ENCODE results near the gene MRC2. TPM values are rescaled to one million over a fixed set of nuclear protein-coding genes. Genes with fewer than 3 reads are reported as not detected.
A peak's percentile ranks its signal among the peaks of the same experiment; 100 is the strongest.

The MRC2 gene
- total and polyA plus RNA-seq, 9 of the 15 experiments (the other 6 are each of a cell fraction or from before 2014, with no cell fraction given): 0.28 to 11.5 (median 6.6) TPM

GRCh38 chr17:62637809-62638208 lies 10.3 kb downstream of the MRC2 start (continued):
- TF ChIP-seq ID3 (CRISPR knock-in tag; IDR thresholded peaks at IDR 0.05) (no peak), ID3 (tag; IDR thresholded peaks at IDR 0.05) (no peak)

- Histone ChIP-seq H3K9ac (ENCODE audit: insufficient read depth in 1 of 2, low read depth in 2 of 2, low read length in 2 of 2) (peak overlapping the region in 1 of 2 experiments; percentile 10; a peak in 1 of 4 replicates), H3K9me1 (ENCODE audit: control insufficient read depth, insufficient read depth, low read length) (no peaks in the 10 kb centered on the region), H3K27ac (ENCODE audit: extremely low read depth, low read depth, low read length) (no peak overlapping the region), H3K36me3 (ENCODE audit: control insufficient read depth, insufficient read depth, low read length) (no peaks in the 10 kb centered on the region), H4K20me1 (replicated peaks; ENCODE audit: control insufficient read depth, insufficient read depth, low read length) (no peaks in the 10 kb centered on the region), H3K79me2 (ENCODE audit: control insufficient read depth, insufficient read depth, low read length) (no peaks in the 10 kb centered on the region), H3K4me1 (replicated peaks in 1 of 2; ENCODE audit: control insufficient read depth in 2 of 2, insufficient read depth in 2 of 2, low read length in 2 of 2) (peaks cover 0 to 9% of the 10 kb centered on the region in 2 experiments; a peak in 3 of 5 replicates), H3K4me3 (no peak overlapping the region), H3K4me2 (ENCODE audit: insufficient read depth, low read length) (no peak overlapping the region; the same call in 1 of the 2 replicates), H2AFZ (ENCODE audit: low read depth, low read length) (peak overlapping the region; percentile 87), H3K9me3 (replicated peaks; ENCODE audit: control insufficient read depth, insufficient read depth, low read depth, low read length) (no peaks in the 10 kb centered on the region), H3K27me3 (ENCODE audit: control insufficient read depth in 2 of 2, insufficient read depth in 2 of 2, low read length in 2 of 2) (no peaks in the 10 kb centered on the region)
- ATAC-seq (peak; percentile 22; the same call in 1 of the 3 replicates), DNase-seq (ENCODE audit: extremely low read depth in 1 of 4, low spot score in 3 of 4) (no peak), FAIRE-seq (no peak)
- in situ Hi-C loops (cut with MboI) (no loop called here), intact Hi-C loops (cut with micrococcal nuclease) (no loop called here)
- 13% methylated on average over 10 of the region's 10 CpGs for WGBS (ENCODE audit: insufficient coverage, low coverage, missing lambda C conversion rate)
- CTCF ChIA-PET (ENCODE audit: low intra/inter-chr PET ratio): interaction anchor here (0.5 to 0.7 kb wide), 2 partner anchors 12 to 31 kb away, joined by 3 to 6 read pairs; no protein-coding TSS in a partner anchor
- POLR2A ChIA-PET: no interaction called here
- no TSS peak for BruUV-seq (replicated peaks)
- TF ChIP-seq CCAR2 (IDR thresholded peaks at IDR 0.05; ENCODE audit: low read depth, low read length) (no peak), KLF10 (CRISPR knock-in tag; IDR thresholded peaks at IDR 0.05) (no peak), TSHZ1 (CRISPR knock-in tag; IDR thresholded peaks at IDR 0.05) (no peak), AFF1 (IDR thresholded peaks at IDR 0.05; ENCODE audit: low read depth in 1 of 2, partially characterized antibody in 2 of 2) (no peak), CREB3 (tag; conservative IDR thresholded peaks at IDR 0.05; ENCODE audit: low read depth) (no peak), ZNF766 (CRISPR knock-in tag; conservative IDR thresholded peaks at IDR 0.05) (0 out of 2 replicates have a peak, but pooled peaks have one; percentile 20), HDAC3 (IDR thresholded peaks at IDR 0.05; ENCODE audit: borderline replicate concordance, partially characterized antibody) (no peak), MAFF (IDR thresholded peaks at IDR 0.05; ENCODE audit: low read length) (no peak), GABPA (tag; conservative IDR thresholded peaks at IDR 0.05; ENCODE audit: low read depth) (peak; percentile 17; the same call in 1 of the 2 replicates), NFATC3 (IDR thresholded peaks at IDR 0.05) (no peak)
Observed at GRCh38 chr17:62641153-62641552, 13.7 kb downstream of the MRC2 start.

Data from K562 (cell line).